HG03460 (cell line): Measurements from ENCODE around the gene GASK1B.

Source experiments
- ATAC-seq: cut with Tn5 transposase; IDR thresholded peaks from one replicate; pipeline ENCODE4 v1.9.1; 2021; ENCODE audit not compliant: unreplicated experiment

GASK1B gene

DNA sequence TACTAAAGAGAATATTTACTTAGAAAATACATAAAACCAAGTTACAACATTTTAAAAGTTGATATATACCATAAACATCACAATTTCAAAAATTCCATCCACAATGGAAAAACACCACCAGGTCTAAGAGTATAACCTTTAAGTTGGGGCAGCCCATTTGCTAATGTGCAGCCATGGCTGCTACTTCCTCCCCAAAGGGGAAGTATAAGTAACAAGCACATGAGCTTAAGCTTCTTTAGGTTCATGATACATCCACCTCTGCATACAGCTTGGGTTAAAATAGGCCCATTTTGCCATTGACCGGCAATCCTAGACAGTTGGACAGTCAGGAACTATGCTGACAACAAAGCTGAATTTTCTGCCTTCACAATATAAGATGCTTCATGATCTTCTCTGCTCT, 16.6 kb upstream of the GASK1B start:
- no peak for ATAC-seq

DNA sequence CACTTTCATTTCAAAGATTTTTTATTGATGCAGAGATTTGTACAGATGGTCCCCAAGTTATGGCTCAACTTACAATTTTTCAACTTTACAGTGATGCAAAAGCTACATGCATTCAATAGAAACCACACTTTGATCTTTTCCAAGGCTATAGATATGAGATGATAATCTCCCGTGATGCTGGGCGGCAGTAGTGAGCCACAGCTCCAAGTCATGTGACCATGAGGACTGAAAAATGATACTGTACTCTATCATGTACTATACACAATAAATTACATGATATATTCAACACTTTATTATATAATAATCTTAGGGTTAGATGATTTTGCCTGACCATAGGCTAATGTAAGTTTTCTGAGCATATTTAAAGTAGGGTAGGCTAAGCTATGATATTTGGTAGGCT, 14.0 kb upstream of the GASK1B start:
- no peak for ATAC-seq

DNA sequence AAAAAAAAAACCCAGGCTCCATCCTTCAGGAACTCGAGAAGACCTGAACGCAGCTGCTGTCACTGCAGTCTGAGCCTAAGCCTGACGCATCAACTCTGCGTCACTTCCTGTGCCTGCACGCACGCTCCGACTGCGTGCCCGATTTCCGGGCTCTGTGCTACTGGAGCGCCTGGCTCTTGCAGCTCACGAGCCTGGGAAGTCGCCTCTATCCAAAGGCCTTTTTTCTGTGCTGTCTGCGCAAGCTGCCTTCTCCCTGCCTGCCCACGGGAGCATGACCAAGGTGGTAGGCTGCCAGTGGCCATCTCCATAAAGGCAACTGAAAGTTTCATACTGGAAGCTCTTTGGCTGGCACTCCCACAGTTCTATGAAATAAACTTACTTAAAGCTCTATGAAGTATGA, 9.9 kb upstream of the GASK1B start:
- no peak for ATAC-seq

DNA sequence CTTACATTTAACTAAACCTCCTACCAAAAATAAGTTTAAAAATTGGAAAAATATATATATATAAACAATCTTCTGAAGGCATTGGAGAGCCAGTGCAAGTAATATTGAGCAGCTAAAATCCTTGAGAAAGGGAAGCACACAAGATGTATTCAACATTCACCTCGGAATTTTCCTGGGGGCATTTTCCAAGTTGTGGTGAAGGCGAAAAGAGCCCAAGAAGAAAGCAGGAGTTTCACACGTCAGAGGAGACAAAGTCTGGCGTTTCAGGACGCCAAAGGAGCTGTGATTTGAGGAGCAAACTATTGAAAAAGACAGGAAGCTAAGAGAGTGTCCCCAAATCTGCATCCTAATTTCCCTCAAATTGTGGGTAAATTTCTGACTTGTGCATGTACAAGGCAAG, 9.1 kb upstream of the GASK1B start:
- ATAC-seq: no peak

DNA sequence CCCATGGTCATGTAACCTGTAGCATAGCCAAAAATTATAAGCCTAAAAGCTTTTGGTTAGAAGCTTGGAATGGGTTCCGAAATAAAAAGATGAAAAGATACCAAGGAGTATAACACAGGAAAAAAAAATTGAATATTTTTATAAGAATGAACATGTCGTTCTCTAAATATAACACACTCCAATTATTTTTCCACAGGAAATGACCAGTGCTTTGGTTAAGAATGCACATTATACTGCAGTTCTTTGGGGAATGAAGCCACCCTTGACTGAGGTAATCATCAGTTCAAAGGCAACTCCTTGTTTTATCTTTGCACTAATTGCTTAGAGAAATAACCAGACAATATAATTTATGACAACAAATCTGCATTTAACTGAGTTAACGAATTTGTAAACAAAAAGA, 6.6 kb upstream of the GASK1B start:
- no peak for ATAC-seq

DNA sequence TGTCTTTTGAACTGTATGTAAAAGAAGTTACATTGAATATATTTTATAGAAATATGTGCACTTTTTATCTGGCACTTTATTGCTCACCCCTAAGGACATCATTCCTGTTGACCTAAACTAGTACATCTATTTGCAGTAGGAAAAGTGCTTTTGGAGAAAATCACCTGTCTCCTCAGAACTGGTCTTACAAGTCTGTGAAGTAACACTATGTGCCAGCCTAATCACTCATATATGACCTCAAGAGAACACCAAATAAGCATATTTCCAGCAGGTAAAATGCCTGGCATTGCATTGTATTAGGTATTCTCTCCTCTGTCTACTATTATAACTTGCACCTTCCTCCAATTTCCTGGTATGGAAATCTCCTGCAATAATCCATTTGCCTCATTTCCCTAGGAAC, 4.0 kb upstream of the GASK1B start:
- no peak for ATAC-seq

DNA sequence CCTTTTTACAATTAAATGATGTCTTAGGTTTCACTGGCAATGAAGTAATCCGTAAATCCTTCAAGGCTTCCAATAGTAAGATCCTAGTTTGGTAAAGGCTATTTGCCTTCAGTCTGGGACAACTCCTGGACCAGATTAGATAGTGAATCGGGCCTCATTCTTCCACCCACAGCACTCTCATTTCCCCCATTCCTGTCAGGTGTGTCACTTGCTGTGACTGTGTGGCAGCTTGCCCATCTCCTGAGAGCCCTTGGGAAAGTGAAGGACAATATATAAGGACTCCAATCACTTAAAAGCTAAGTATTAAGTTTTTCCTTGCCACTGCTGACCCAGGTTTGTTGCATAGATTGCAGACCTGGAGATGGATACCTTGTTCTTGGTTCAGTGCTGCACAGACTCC, 3.3 kb upstream of the GASK1B start:
- ATAC-seq: no peak

DNA sequence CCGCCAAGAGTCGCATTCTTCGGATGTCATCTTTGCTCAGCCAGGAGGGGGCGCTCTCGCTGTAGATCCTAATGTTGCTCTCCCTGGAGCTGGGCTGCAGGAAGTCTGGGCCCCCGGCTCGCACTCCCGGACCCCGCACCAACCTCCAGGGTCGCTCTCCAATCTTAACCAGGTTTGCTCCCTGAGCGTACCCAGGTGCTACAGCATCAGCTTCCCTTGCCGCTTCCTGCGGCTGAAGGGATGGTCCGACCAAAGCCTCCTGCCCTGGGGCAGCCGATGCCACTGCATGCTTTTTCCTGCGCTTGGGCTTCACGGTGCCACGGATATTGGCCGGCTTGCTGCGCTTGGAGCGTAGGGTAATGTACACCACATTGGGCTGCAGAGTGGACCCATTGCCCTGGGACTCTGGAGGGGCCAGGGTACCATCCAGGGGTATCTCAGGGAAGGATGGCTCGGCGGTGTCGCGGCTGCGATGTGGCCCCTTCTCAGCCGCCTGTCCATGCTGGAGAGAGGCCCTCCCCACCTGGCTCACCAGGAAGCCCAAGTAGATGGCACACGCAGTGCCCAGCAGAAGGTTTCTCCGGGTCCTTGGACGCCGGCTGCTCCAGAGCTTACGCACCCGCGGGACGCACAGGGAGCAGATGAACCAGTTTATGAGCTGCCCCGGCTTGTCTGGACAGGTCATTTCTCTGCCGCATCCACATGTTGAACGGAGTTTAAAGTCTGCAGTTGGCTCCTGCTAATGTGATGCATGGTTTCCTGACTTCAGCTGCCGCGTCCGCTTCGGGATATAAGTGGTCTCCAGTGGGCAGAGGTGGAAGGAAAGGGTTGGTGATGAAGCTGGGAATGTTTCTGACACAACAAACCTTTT, 1.9 kb downstream of the GASK1B start:
- ATAC-seq: no peak

DNA sequence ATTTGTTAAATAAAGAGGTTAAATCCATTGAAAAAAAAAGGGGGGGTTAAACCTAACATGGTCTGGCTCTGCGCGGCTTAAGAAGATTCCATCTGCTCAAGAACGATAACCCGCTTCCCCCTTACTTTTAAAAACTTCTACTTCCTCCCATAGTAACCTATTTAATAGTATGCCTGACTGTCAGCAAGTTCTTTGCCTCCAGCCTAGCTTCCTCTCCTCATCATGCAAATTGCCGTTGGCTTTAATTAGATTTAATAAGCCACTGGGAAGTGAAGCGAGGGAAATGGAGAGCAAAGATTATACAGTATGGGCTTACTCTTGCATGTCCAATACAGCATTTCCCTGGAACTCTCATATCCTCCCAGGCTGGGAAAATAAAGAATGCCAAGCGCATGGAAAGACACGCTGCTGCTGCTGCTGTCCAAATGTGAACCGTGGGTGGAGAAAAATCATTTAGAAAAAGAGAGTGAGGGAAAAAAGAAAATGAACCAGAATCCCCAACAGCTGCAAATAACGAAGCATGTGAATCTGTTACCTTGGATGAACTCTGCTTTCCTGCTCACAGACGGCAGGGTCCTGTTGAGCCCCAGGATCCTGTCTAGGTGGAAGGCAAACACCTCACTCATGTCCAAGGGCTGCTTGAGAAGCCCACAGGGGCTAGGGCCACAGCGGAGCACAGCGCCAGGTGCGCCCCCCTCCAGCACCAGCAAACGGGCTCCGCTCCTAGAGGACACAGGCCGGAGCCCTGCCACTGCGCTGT, 2.7 kb downstream of the GASK1B start:
- ATAC-seq: no peak

DNA sequence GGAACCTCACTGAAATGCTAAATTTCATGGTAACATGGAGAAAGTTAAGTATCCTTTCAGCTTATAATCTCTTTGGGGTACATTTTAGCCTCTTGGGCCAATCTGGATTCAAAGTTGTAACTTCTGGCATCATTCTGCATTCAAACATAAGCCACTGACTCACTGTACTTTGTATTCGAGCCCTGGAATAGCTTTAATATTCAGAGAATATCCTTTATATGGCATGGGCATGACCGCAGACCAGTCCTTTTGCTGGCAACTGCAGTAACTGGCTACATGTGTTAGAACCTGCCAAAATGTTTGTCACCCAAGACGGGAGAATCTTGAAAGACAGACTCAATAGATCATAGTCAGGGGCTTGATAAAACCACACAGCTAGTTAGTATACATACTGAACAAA, 3.3 kb downstream of the GASK1B start:
- ATAC-seq: no peak

DNA sequence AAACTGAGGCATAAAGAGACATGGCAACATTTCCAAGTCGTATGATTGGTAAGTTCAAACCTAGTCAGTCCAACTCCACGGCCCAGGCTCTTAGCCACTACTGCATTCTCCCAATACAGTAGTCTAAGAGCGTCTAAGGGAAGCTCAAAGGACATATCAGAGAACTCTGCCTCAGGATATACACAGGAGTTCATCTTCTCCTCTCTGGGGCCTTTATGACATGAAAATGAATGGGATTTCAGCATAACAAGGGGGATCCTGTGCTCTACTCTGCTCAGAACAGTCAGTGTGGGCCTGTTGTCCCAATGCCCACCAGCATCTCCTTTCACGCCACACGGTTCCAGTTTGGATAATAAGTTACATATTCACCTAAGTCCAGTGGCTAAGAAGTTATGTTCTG, 4.2 kb downstream of the GASK1B start:
- ATAC-seq: no peak

DNA sequence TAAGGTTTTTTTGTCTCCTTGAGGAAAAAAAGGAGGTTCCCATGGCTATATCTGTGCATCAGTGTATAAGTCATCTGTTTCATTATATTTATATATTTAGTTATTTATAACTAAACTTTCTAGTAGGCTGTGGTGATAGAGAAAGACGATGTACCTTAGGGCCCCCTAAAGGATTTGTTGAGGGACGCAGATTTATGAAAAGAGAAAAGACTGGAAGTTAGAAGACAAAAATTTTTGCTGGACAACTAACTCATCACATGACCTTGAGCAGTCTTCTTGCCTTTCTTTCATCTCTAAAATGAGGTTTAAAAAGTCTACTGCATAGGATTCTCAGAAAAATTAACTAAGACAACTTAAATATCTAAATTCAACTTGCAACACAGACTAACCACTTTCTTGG, 6.1 kb downstream of the GASK1B start:
- no peak for ATAC-seq

DNA sequence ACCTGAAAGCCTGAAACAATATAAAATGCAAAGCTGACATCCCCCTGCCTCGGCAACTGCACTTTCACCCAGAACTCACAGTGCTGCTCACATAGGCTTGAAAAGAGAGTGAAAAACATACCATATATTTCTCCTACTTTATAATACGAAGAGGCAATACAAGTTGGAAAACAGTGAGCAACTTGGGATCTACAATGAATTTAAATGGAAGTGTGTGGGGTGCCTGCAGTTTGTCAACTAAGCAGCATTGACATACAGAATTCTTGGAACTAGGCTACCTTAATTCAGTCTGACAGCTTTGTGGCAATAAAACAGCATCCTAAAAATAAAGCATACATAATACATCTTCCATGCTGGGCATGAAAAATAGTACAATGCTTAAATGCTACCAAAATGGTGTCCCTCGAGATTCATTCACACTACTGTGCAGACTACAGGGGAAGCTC, 8.0 kb downstream of the GASK1B start:
- ATAC-seq: no peak

DNA sequence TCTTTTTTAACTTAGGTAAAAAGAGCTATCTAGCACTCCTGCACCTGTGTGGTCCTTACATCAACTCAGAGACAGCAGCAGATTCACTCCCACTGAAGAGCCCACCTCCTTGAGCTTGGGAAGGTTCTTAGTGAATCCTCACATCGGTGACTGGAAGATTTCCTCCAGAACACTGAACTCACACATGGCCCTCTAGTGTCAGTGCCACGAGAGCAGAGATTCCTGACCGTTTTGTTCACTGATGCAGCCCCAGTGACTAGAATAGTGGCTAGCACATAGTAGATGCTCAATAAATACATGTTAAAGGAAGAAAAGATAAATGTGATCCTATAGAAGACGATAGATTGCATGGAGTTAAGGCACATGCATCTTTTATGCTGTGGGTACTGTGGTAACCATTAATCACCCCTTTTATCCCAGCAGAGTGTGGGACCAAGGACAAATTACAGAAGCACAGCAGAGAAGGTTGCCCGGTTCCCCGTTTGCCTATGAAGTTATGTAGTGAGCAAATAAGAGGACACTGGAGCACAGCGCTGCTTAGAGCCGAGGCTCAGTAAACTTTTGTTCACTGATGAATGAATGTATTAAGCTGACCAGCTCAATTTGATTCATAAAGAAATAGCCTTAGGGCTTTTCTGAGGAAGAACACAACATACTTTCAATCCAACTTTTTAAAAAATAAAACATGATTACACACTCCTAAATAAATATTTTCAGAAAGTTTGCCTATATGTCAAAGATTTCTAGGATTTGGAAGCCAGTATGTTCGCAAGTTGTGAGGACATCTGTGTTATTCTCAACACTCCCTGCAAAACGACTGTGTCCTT, 8.7 kb downstream of the GASK1B start:
- ATAC-seq: no peak

DNA sequence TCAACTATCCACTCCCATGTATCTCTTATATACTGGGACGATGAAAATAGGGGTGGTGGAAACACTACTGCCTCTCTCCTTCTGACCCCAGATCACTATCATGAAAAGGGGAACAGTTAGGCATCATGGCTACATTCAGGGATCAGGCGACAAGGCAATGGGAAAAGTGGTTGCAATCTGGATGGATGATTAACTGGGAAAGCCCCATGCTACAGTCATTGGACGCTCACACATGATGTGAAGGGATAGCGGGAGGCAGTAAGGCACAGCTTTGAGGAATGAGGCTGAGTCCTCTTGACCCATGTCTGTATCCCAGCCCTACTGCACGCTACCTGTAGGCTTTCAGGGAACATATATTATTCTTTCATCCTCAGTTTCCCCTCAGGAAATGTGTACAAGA, 10.2 kb downstream of the GASK1B start:
- ATAC-seq: no peak

DNA sequence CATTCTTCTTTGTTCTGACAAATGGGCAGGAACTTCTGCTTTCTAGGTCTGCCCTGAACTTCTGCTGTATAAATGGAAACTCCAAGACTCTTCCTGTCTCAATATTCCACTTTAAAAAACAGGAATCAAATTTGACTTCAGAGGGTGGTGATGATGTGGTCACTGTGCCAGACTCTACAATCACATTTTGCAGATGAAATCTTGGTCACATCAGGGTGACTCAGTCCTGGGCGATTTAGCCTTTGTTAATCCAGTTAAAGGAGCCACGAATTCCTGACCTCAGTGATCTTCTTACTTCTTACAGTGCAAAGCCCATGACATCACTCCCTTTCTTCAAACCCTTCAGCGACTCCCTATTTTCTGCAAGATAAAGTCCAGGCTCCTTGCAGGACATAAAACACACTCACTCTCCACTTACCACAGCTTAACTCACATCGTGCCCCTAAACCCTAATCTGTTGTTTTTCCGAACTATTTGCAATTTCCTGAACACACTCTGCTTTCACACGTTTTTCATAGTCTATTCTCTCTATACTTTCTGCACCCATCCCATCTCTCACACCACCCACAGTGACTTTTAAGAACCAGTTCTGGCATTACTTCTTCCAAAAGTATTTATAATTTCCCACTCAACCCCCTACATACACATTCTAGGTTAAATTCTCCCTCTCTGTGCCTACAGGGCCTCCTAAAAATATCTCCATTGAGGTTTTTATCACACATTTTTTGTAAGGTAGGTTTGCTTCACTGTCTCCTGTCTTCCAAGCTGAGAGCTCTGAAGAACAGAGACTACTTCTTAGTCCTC, 11.1 kb downstream of the GASK1B start:
- ATAC-seq: no peak

DNA sequence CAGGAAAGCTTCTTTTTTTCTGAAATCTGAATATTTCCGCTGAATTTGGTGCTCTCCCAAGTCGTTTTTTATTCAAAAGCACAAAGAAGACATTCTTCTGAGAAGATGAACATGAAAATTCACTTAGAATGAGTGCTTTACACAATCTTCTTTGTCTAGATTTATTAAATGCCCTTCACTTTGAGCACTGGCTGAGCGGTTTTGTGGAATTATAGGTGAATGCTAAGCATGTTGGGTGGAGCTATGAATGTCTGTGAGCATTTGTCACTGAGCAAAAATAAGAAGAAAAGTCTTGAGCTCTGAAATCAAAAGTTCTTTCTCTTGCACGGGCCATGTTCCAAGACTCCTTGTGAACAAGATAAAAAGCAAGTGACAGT, 13.1 kb downstream of the GASK1B start:
- ATAC-seq: no peak

DNA sequence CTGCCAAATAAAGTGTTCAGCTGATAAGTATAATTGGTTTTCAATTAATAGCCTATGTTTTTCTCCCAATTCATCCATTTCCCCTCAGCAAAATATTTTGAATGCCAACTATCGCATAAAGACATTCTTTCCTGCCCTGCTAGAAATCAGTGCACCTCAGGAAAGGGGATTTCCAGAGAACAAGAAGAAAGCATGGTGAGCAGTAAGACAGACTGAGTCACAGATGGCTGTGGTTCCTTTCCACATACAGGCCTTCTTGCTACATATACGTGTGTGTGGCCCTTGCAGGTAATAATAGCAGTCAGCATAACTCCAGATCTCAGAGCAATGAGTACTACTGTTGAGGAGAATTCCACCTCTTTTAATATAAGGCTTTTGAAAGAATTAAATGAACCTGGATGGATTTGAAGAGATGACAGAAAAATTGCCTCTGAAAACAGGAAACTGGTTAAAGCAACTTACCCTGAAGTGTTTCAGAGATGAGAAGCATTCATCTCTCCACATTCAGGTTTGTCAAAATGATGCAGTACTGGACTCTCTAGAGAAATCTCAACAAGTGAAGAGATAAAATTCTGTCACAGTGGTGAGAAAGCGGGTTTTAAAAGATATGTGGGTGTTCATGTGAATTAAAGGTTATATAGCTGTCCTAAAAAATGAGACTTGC, 13.6 kb downstream of the GASK1B start:
- peak; percentile 56 for ATAC-seq

DNA sequence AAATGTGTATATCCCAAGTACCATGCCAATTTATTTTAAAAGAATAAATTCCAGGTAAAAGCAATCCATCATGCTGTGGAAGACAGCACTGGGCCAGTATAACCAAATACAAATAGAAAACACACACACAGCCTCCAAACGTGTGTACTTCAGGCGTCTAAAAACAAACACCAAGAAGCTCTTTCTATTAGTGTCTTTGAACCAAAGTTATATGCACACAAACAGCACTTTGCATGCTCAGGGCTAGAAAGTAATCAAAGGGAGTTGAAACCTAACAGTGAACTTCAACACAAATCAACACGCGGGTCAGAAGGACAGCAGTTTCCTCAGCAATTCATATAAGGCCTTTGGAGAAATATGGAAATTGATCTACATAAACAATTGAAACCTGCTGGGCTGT, 15.4 kb downstream of the GASK1B start:
- no peak for ATAC-seq

DNA sequence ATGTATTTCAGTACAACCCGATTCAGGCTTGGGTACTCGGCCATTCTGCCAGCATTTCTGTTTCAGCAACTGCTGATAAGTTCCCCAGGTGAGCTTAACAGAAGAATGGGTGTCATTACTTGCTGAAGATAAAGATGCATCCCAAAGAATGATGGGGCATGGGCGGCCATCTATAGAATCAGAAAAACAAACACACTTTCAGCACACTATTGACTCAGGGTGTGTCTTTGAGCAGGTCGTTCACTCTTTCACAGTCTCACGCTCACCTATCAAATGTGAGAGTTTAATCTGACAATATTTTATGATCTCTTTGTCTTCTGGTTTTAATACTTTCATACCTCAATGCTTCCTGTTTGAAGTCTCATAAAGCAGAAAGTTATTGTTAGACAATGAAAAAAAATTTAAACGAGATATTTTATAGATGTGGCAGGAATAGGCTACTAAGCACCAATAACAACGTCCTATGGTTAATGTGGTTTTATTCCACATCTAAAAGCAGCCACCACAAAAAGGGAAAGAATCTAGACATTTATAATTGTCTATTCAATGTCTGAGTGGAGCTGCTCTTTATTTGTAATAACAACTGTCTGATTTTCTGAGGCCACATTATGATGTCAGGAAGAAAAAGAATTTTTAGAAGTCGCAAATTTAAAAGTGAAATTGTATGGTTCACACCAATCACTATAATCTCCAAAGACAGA, 17.0 kb downstream of the GASK1B start:
- ATAC-seq: no peak
